PC-9 (cell line): ENCODE results near the gene IRF4.

ENCODE experiments used
- EZH2 ChIP-seq: fragments of 200-600 bp; sonication (generic); IDR thresholded peaks from 2 replicates; pipeline ENCODE4 v1.8.0; 2017; ENCODE audit warnings: antibody characterized with exemption, low read depth
- TF ChIP-seq, protein P1 (sequence below): fragments of 200-600 bp; sonication (generic); conservative IDR thresholded peaks from 2 replicates; pipeline ENCODE4 v1.6.1; 2017; ENCODE audit warnings: mixed run types, antibody characterized with exemption, mild to moderate bottlenecking, moderate library complexity

DNA sequence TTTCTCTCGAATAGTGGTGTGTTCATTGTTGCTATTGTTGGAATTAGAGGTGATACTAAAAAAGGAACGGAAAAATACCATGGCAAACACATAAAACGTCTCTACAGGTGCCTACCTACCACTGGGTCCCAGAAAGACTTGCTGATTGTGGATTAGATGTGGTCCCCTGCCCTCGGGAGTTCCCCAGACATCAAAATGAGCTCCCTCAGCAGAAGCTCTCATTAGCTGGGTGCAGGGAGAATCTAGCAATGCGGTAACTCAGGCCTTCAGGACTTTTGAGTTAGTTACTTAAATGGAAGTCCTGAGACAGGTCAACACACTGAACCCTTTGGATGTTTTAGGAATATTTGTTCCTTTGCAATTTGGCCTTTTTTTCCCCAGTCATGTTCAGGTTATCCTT lies 6.1 kb downstream of the IRF4 start:
- TF ChIP-seq, protein P1, sequence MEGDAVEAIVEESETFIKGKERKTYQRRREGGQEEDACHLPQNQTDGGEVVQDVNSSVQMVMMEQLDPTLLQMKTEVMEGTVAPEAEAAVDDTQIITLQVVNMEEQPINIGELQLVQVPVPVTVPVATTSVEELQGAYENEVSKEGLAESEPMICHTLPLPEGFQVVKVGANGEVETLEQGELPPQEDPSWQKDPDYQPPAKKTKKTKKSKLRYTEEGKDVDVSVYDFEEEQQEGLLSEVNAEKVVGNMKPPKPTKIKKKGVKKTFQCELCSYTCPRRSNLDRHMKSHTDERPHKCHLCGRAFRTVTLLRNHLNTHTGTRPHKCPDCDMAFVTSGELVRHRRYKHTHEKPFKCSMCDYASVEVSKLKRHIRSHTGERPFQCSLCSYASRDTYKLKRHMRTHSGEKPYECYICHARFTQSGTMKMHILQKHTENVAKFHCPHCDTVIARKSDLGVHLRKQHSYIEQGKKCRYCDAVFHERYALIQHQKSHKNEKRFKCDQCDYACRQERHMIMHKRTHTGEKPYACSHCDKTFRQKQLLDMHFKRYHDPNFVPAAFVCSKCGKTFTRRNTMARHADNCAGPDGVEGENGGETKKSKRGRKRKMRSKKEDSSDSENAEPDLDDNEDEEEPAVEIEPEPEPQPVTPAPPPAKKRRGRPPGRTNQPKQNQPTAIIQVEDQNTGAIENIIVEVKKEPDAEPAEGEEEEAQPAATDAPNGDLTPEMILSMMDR: no peak
- no peak for TF ChIP-seq EZH2
